SK-N-SH (cell line): ENCODE measurements around the gene GAS6. TPM values are rescaled to one million over a fixed set of nuclear protein-coding genes. Genes with fewer than 3 reads are reported as not detected.

Experiments
- CTCF ChIA-PET: fragments of 300-600, 350-600 bp; formaldehyde crosslinking; extraction: SDS; loops from one replicate; lab custom pipeline; 2021; lab: Yijun Ruan, JAX
- POLR2A ChIA-PET: fragments of 350-600 bp; sonication (Branson Sonifier 250); formaldehyde crosslinking; extraction: SDS; loops from one replicate; lab custom pipeline; 2020; ENCODE audit warnings: antibody characterized with exemption, inconsistent platforms; lab: Yijun Ruan, JAX
- DNase-seq: peaks from one replicate; pipeline ENCODE4 v3.0.0; 2012
- H2AFZ ChIP-seq: fragments of 200-600 bp; sonication (generic); 2 replicates; pipeline ENCODE4 v1.8.1; 2016; ENCODE audit warnings: antibody characterized with exemption, mild to moderate bottlenecking, low read depth
- H3F3A ChIP-seq: fragments of 200-600 bp; sonication (generic); replicated peaks from 2 replicates; pipeline ENCODE3; 2016; ENCODE audit warnings: antibody characterized with exemption, mild to moderate bottlenecking; ENCODE audit not compliant: insufficient read depth
- H3K27ac ChIP-seq, 2 experiments: fragments of 200-500 bp in 1 of 2; fragments of 200-600 bp in 1 of 2; sonication (Bioruptor generic) in 1 of 2; sonication (generic), shearing (Covaris generic) in 1 of 2; 2 replicates each; pipeline versions ENCODE4 v1.5.1 to v1.6.1; 2014 to 2016; ENCODE audit warnings: low read depth in 2 of 2, inconsistent platforms in 1 of 2, low read length in 1 of 2, mild to moderate bottlenecking in 1 of 2, mixed read lengths in 1 of 2
- H3K27me3 ChIP-seq: fragments of 200-600 bp; sonication (generic), shearing (Covaris generic); 2 replicates; pipeline ENCODE4 v1.6.1; 2016; ENCODE audit warnings: mixed run types; ENCODE audit not compliant: insufficient read depth
- H3K36me3 ChIP-seq, 2 experiments: fragments of 200-500 bp in 1 of 2; fragments of 200-600 bp in 1 of 2; sonication (Bioruptor generic) in 1 of 2; sonication (generic) in 1 of 2; replicated peaks in 1 of 2; 2 replicates each; pipeline versions ENCODE3 to v1.5.1; 2014 to 2016; ENCODE audit warnings: low read length in 1 of 2, mild to moderate bottlenecking in 1 of 2; ENCODE audit not compliant: insufficient read depth in 2 of 2, control insufficient read depth in 1 of 2
- H3K4me1 ChIP-seq, 2 experiments: fragments of 200-500 bp in 1 of 2; fragments of 200-600 bp in 1 of 2; sonication (Bioruptor generic) in 1 of 2; sonication (generic), shearing (Covaris generic) in 1 of 2; 2 replicates each; pipeline versions ENCODE4 v1.5.1 to v1.6.1; 2014 to 2016; ENCODE audit warnings: low read depth in 1 of 2, low read length in 1 of 2, mixed run types in 1 of 2; ENCODE audit not compliant: insufficient read depth in 2 of 2, control insufficient read depth in 1 of 2
- H3K4me2 ChIP-seq: fragments of 200-600 bp; sonication (generic), shearing (Covaris generic); 2 replicates; pipeline ENCODE4 v1.6.1; 2017; ENCODE audit warnings: mixed run types
- H3K4me3 ChIP-seq, 2 experiments: fragments of 200-500 bp in 1 of 2; fragments of 200-600 bp in 1 of 2; sonication (Bioruptor generic) in 1 of 2; sonication (generic), shearing (Covaris generic) in 1 of 2; 2 replicates each; pipeline versions ENCODE4 v1.5.1 to v1.8.1; 2014 to 2016; ENCODE audit warnings: low read depth in 2 of 2, inconsistent platforms in 1 of 2, low read length in 1 of 2, mild to moderate bottlenecking in 1 of 2, mixed read lengths in 1 of 2, moderate library complexity in 1 of 2
- H3K79me2 ChIP-seq: fragments of 200-600 bp; sonication (generic); 2 replicates; pipeline ENCODE4 v1.8.1; 2017; ENCODE audit warnings: mild to moderate bottlenecking; ENCODE audit not compliant: insufficient read depth
- H3K9ac ChIP-seq: fragments of 200-600 bp; sonication (generic); 2 replicates; pipeline ENCODE4 v1.6.1; 2017; ENCODE audit warnings: mixed run types
- H3K9me2 ChIP-seq: fragments of 200-600 bp; sonication (generic); 2 replicates; pipeline ENCODE4 v1.6.1; 2017; ENCODE audit warnings: mixed run types
- H3K9me3 ChIP-seq: fragments of 200-600 bp; sonication (generic); 2 replicates; pipeline ENCODE4 v1.6.1; 2017; ENCODE audit warnings: mixed run types, mild to moderate bottlenecking, moderate library complexity
- H4K20me1 ChIP-seq: fragments of 200-600 bp; sonication (generic); 2 replicates; pipeline ENCODE4 v1.6.1; 2017; ENCODE audit warnings: mild to moderate bottlenecking, mixed run types; ENCODE audit not compliant: insufficient read depth
- EP300 ChIP-seq, 2 experiments: IDR thresholded peaks; 2 replicates each; pipeline versions ENCODE4 v1.4.0 to v1.6.1; 2012; ENCODE audit warnings: borderline replicate concordance in 1 of 2, low read depth in 1 of 2, low read length in 1 of 2
- FOSL2 ChIP-seq: IDR thresholded peaks from 2 replicates; pipeline ENCODE4 v1.4.0; 2012; ENCODE audit warnings: low read depth, mild to moderate bottlenecking, moderate library complexity, borderline replicate concordance
- GATA2 ChIP-seq: sonication (generic); formaldehyde crosslinking; IDR thresholded peaks from 2 replicates; pipeline ENCODE4 v1.5.0; 2020; ENCODE audit warnings: mild to moderate bottlenecking, missing genetic modification reagents
- MEF2A ChIP-seq: IDR thresholded peaks from 2 replicates; pipeline ENCODE4 v1.4.0; 2012; ENCODE audit warnings: low read depth, borderline replicate concordance
- MXI1 ChIP-seq: IDR thresholded peaks from 2 replicates; pipeline ENCODE4 v1.6.1; 2012; ENCODE audit warnings: mild to moderate bottlenecking, low read depth, low read length, improper control_type of control experiment
- NFIC ChIP-seq: IDR thresholded peaks from 2 replicates; pipeline ENCODE4 v1.4.0; 2012; ENCODE audit warnings: borderline replicate concordance
- POLR2AphosphoS5 ChIP-seq: IDR thresholded peaks from 2 replicates; pipeline ENCODE4 v1.6.1; 2012; ENCODE audit warnings: low read depth, low read length
- SIN3A ChIP-seq: IDR thresholded peaks from 2 replicates; pipeline ENCODE4 v1.6.1; 2012; ENCODE audit warnings: low read depth, mild to moderate bottlenecking, low read length, moderate library complexity, borderline replicate concordance
- SMC3 ChIP-seq: IDR thresholded peaks from 2 replicates; pipeline ENCODE4 v1.6.1; 2012; ENCODE audit warnings: low read depth, low read length, improper control_type of control experiment
- WGBS: methylation state at CpG from one replicate; pipeline ENCODE4 v1.1.6; 2017; ENCODE audit warnings: low lambda C conversion rate; 5-methylcytosine and 5-hydroxymethylcytosine counted together
- polyA plus RNA-seq, 3 experiments: library from polyadenylated mRNA; depleted of rRNA; stranded (reverse); fragments of >200 nt; gene quantifications; 2 replicates each; pipeline ENCODE4 v1.2.3, GENCODE V29; 2012
- TF ChIP-seq, protein P1 (sequence below): IDR thresholded peaks from 2 replicates; pipeline ENCODE4 v1.6.1; 2012; ENCODE audit warnings: mild to moderate bottlenecking, low read depth, low read length, moderate library complexity
- TF ChIP-seq, protein P2 (sequence below): IDR thresholded peaks from 2 replicates; pipeline ENCODE4 v1.4.0; 2012; ENCODE audit warnings: low read depth, borderline replicate concordance
- TF ChIP-seq, protein P3 (sequence below): IDR thresholded peaks from 2 replicates; pipeline ENCODE4; 2012

The GAS6 gene
- polyA plus RNA-seq, 1 of the 3 experiments (the other 2 are of a cell fraction): 380 TPM

DNA sequence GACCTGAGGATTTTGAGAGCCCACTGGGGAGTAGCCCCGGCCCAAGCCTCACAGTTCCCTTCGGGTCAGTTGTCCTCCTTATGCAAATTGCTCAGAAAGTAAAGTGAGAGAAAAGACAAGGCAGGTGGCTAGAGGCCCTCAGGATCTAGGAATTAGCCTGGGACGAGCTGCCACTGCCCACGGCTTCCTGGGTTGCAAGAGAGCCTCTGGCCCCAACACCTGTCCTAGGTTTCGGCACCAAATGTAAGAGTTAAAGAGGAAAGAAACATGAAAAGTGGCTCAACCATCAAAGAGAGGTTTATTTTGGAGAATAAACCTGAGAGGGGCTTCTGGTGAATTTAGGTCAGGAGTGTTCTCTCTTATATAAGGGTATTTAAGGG, 79.2 kb downstream of the GAS6 start (continued):
- TF ChIP-seq, protein P1, sequence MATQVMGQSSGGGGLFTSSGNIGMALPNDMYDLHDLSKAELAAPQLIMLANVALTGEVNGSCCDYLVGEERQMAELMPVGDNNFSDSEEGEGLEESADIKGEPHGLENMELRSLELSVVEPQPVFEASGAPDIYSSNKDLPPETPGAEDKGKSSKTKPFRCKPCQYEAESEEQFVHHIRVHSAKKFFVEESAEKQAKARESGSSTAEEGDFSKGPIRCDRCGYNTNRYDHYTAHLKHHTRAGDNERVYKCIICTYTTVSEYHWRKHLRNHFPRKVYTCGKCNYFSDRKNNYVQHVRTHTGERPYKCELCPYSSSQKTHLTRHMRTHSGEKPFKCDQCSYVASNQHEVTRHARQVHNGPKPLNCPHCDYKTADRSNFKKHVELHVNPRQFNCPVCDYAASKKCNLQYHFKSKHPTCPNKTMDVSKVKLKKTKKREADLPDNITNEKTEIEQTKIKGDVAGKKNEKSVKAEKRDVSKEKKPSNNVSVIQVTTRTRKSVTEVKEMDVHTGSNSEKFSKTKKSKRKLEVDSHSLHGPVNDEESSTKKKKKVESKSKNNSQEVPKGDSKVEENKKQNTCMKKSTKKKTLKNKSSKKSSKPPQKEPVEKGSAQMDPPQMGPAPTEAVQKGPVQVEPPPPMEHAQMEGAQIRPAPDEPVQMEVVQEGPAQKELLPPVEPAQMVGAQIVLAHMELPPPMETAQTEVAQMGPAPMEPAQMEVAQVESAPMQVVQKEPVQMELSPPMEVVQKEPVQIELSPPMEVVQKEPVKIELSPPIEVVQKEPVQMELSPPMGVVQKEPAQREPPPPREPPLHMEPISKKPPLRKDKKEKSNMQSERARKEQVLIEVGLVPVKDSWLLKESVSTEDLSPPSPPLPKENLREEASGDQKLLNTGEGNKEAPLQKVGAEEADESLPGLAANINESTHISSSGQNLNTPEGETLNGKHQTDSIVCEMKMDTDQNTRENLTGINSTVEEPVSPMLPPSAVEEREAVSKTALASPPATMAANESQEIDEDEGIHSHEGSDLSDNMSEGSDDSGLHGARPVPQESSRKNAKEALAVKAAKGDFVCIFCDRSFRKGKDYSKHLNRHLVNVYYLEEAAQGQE: no peak
- no peak for TF ChIP-seq EP300 (IDR thresholded peaks at IDR 0.05; ENCODE audit: borderline replicate concordance in 1 of 2, low read depth in 1 of 2, low read length in 1 of 2)

DNA sequence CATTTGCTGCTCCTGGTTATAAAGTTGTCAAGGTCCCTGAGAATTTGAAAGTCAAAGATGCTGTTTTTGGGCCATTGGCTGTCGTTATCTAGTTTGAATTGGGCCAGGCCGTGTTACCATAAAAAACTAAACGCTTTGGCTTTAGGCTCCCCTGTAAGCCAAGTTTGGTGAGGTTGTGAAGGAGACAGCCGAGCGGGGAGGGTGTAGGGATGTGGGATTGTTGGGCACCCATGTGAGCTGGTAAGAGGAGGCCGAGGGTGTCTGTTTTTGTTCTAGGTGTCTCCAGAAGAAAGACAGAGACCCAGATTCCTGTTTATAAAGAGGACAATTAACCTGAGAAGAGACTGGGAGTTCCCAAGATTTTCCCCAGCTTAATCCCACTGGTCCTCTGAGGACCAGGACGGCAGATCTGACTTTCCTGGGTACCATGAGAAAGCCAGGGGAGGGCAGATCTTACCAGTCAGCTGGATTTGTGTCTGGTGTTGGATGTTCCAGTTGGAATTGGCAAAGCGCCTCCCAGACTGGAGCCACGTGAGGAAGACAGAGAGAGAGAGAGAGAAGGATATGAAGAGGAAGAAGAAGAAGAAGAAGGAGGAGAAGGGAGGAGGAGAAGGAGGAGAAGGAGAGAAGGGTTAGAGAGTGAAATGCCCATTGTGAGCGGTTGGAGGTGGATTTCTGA, 79.8 kb downstream of the GAS6 start:
- Histone ChIP-seq H3K9ac (no peak overlapping the region), H3K4me3 (no peak overlapping the region), H3K4me1 (no peaks in the 10 kb centered on the region; a peak in 1 of 4 replicates), H3K27me3 (no peaks in the 10 kb centered on the region), H3F3A (peaks cover 7% of the 10 kb centered on the region), H3K9me2 (no peaks in the 10 kb centered on the region; the same call in 1 of the 2 replicates), H3K9me3 (no peaks in the 10 kb centered on the region), H3K36me3 (no peaks in the 10 kb centered on the region), H2AFZ (no peak overlapping the region), H3K27ac (no peak overlapping the region), H3K4me2 (no peak overlapping the region), H4K20me1 (no peaks in the 10 kb centered on the region), H3K79me2 (no peaks in the 10 kb centered on the region)
- ChIA-PET CTCF (no interaction called here), POLR2A (no interaction called here)
- DNase-seq: no peak
- 76% methylated on average over 10 of the region's 10 CpGs for WGBS
- TF ChIP-seq FOSL2: no peak
- TF ChIP-seq, protein P2, sequence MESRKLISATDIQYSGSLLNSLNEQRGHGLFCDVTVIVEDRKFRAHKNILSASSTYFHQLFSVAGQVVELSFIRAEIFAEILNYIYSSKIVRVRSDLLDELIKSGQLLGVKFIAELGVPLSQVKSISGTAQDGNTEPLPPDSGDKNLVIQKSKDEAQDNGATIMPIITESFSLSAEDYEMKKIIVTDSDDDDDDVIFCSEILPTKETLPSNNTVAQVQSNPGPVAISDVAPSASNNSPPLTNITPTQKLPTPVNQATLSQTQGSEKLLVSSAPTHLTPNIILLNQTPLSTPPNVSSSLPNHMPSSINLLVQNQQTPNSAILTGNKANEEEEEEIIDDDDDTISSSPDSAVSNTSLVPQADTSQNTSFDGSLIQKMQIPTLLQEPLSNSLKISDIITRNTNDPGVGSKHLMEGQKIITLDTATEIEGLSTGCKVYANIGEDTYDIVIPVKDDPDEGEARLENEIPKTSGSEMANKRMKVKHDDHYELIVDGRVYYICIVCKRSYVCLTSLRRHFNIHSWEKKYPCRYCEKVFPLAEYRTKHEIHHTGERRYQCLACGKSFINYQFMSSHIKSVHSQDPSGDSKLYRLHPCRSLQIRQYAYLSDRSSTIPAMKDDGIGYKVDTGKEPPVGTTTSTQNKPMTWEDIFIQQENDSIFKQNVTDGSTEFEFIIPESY: no peak
- TF ChIP-seq EP300 (IDR thresholded peaks at IDR 0.05; ENCODE audit: borderline replicate concordance in 1 of 2, low read depth in 1 of 2, low read length in 1 of 2): no peak
- no peak for TF ChIP-seq POLR2AphosphoS5
- no peak for TF ChIP-seq MXI1

DNA sequence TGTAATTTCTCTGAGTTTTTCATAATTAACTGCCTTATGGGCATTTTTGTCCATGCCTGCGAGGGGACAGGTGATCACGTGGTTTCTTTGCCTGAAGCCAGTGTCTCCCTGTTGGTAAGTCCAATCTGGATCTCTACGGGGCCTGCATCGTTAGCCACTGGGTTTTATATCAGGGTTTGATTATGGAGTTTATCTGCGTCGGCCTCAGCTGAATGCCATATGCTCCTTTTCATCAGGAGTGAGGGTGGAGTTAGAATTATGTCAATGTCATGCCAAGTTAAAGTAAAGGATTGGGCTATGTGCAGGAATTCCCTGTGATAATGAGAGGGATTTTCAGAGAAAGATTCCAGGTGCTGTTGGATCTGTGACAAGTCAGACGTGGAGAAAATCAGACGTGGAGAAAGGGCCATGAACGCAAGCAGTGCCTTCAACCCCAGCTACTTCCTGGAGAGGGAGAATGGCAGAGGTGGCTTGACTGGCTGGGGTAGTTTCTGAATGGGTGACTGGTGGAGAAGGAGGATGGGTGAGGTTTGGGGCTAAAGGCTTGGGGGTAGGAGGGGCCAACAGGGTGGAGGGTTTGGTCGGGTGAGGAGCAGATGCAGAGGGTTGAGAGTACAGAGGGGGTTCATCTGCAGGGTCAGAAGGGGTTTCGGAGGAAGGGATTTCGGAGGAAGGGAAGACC, 80.5 kb downstream of the GAS6 start:
- no peak for DNase-seq
- 79% methylated on average over 12 of the region's 12 CpGs for WGBS
- TF ChIP-seq NFIC: no peak
- TF ChIP-seq MEF2A: no peak
- no peak for TF ChIP-seq SIN3A
- TF ChIP-seq, protein P1: no peak
- no peak for TF ChIP-seq SMC3
- TF ChIP-seq, protein P3, sequence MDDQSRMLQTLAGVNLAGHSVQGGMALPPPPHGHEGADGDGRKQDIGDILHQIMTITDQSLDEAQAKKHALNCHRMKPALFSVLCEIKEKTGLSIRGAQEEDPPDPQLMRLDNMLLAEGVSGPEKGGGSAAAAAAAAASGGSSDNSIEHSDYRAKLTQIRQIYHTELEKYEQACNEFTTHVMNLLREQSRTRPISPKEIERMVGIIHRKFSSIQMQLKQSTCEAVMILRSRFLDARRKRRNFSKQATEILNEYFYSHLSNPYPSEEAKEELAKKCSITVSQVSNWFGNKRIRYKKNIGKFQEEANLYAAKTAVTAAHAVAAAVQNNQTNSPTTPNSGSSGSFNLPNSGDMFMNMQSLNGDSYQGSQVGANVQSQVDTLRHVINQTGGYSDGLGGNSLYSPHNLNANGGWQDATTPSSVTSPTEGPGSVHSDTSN: no peak
- no peak for TF ChIP-seq GATA2 (CRISPR knock-in tag)

More for the DNA sequence above, 80.5 kb downstream of the GAS6 start:
- H3K27ac ChIP-seq: no peak overlapping the region
- H3K27me3 ChIP-seq: no peaks in the 10 kb centered on the region
- CTCF ChIA-PET: no interaction called here
- POLR2A ChIA-PET: no interaction called here
- no peaks in the 10 kb centered on the region for H4K20me1 ChIP-seq
- no peaks in the 10 kb centered on the region; the same call in 1 of the 2 replicates for H3K9me2 ChIP-seq
- no peak overlapping the region for H2AFZ ChIP-seq
- H3K9ac ChIP-seq: no peak overlapping the region
- no peak overlapping the region for H3K4me2 ChIP-seq
- H3K4me3 ChIP-seq: no peak overlapping the region
- no peaks in the 10 kb centered on the region; a peak in 1 of 4 replicates for H3K4me1 ChIP-seq
- no peaks in the 10 kb centered on the region for H3K9me3 ChIP-seq
- H3K79me2 ChIP-seq: no peaks in the 10 kb centered on the region
- H3F3A ChIP-seq: peaks cover 7% of the 10 kb centered on the region
- H3K36me3 ChIP-seq: no peaks in the 10 kb centered on the region
